CD14-positive monocyte (primary cell): Measurements from ENCODE around the gene FOXJ3. TPM values are rescaled to one million over a fixed set of nuclear protein-coding genes. Genes with fewer than 3 reads are reported as not detected.

Source experiments
- DNase-seq, 3 donors: peaks; one replicate each; pipeline ENCODE4 v3.0.0-alpha.2; 2011 to 2022
- H2AFZ ChIP-seq: 2 replicates; pipeline ENCODE4 v1.6.0; 2012; ENCODE audit warnings: mild to moderate bottlenecking, low read depth, low read length, inconsistent platforms; ENCODE audit not compliant: insufficient read depth, poor library complexity, severe bottlenecking
- H3K27ac ChIP-seq, 2 donors: 1 replicate in 1 of 2; 2 replicates in 1 of 2; pipeline ENCODE4 v1.5.1; 2012 to 2013; ENCODE audit warnings: low read length in 2 of 2, control low read depth in 1 of 2, inconsistent platforms in 1 of 2, low read depth in 1 of 2, mild to moderate bottlenecking in 1 of 2
- H3K27me3 ChIP-seq, 2 donors: one replicate each; pipeline versions ENCODE4 v1.6.0 to v1.6.1; 2011 to 2013; ENCODE audit warnings: low read length in 2 of 2; ENCODE audit not compliant: control insufficient read depth in 2 of 2, insufficient read depth in 2 of 2
- H3K36me3 ChIP-seq, 2 donors: replicated peaks in 1 of 2; 1 replicate in 1 of 2; 2 replicates in 1 of 2; pipeline versions ENCODE4 v1.5.1 to v1.6.1; 2012 to 2013; ENCODE audit warnings: low read length in 2 of 2, control low read depth in 1 of 2, inconsistent platforms in 1 of 2, mild to moderate bottlenecking in 1 of 2; ENCODE audit not compliant: insufficient read depth in 2 of 2, control insufficient read depth in 1 of 2
- H3K4me1 ChIP-seq, 2 donors: 1 replicate in 1 of 2; 2 replicates in 1 of 2; pipeline versions ENCODE4 v1.5.1 to v1.6.1; 2012 to 2013; ENCODE audit warnings: low read length in 2 of 2, control low read depth in 1 of 2, inconsistent platforms in 1 of 2, mild to moderate bottlenecking in 1 of 2, moderate library complexity in 1 of 2; ENCODE audit not compliant: insufficient read depth in 2 of 2, control insufficient read depth in 1 of 2
- H3K4me2 ChIP-seq: replicated peaks from 2 replicates; pipeline ENCODE3; 2012; ENCODE audit warnings: low read length, moderate library complexity, mild to moderate bottlenecking; ENCODE audit not compliant: poor library complexity, severe bottlenecking; ENCODE audit errors: extremely low read depth
- H3K4me3 ChIP-seq, 3 experiments: fragments of 200-600 bp in 1 of 3; sonication (generic) in 1 of 3; replicated peaks in 1 of 3; 1 replicate in 2 of 3; 2 replicates in 1 of 3; pipeline ENCODE4 v1.5.1; 2011 to 2013; ENCODE audit warnings: low read length in 3 of 3, mild to moderate bottlenecking in 3 of 3, control low read depth in 2 of 3, low read depth in 2 of 3, inconsistent platforms in 1 of 3, moderate library complexity in 1 of 3
- H3K79me2 ChIP-seq: 2 replicates; pipeline ENCODE4 v1.6.0; 2012; ENCODE audit warnings: mild to moderate bottlenecking, control low read depth, inconsistent platforms, low read length, moderate library complexity; ENCODE audit not compliant: insufficient read depth
- H3K9ac ChIP-seq: 2 replicates; pipeline ENCODE4 v1.6.0; 2017; ENCODE audit warnings: low read length, mild to moderate bottlenecking; ENCODE audit not compliant: insufficient read depth, poor library complexity, severe bottlenecking
- H3K9me3 ChIP-seq, 2 donors: replicated peaks in 1 of 2; 1 replicate in 1 of 2; 2 replicates in 1 of 2; pipeline versions ENCODE4 v1.5.1 to v1.6.1; 2012 to 2013; ENCODE audit warnings: low read length in 2 of 2, control low read depth in 1 of 2; ENCODE audit not compliant: control insufficient read depth in 1 of 2, insufficient read depth in 1 of 2
- H4K20me1 ChIP-seq: 2 replicates; pipeline ENCODE4 v1.6.0; 2012; ENCODE audit warnings: mild to moderate bottlenecking, low read length, control low read depth, moderate library complexity; ENCODE audit not compliant: insufficient read depth
- H3K27ac Mint-ChIP-seq, 7 donors: one replicate each; pipeline ENCODE4 v1.8.0; 2020; ENCODE audit warnings: mild to moderate bottlenecking in 7 of 7, mixed read lengths in 7 of 7, moderate library complexity in 6 of 7, inconsistent platforms in 2 of 7
- H3K27me3 Mint-ChIP-seq, 3 donors: one replicate each; pipeline ENCODE4 v1.8.0; 2021 to 2022; ENCODE audit warnings: low read depth in 3 of 3, mild to moderate bottlenecking in 3 of 3, mixed read lengths in 3 of 3, moderate library complexity in 3 of 3, inconsistent platforms in 1 of 3
- H3K36me3 Mint-ChIP-seq, 2 donors: one replicate each; pipeline ENCODE4 v1.8.0; 2020; ENCODE audit warnings: mixed read lengths in 2 of 2, inconsistent platforms in 1 of 2, mild to moderate bottlenecking in 1 of 2
- H3K4me1 Mint-ChIP-seq: one replicate; pipeline ENCODE4 v1.8.0; 2020; ENCODE audit warnings: mild to moderate bottlenecking, mixed read lengths
- H3K4me3 Mint-ChIP-seq, 2 donors: one replicate each; pipeline ENCODE4 v1.8.0; 2020; ENCODE audit warnings: mild to moderate bottlenecking in 2 of 2, mixed read lengths in 2 of 2, moderate library complexity in 1 of 2
- H3K9me3 Mint-ChIP-seq, 7 donors: one replicate each; pipeline ENCODE4 v1.8.0; 2020 to 2022; ENCODE audit warnings: mixed read lengths in 7 of 7, mild to moderate bottlenecking in 6 of 7, moderate library complexity in 6 of 7, inconsistent platforms in 2 of 7
- CTCF ChIP-seq: fragments of 200-600 bp; IDR thresholded peaks from one replicate; pipeline ENCODE4 v1.8.0; 2022; ENCODE audit warnings: antibody characterized with exemption, mild to moderate bottlenecking
- WGBS: methylation state at CpG from one replicate; pipeline ENCODE4 v1.1.5; 2013; ENCODE audit warnings: missing lambda C conversion rate; ENCODE audit not compliant: insufficient coverage; 5-methylcytosine and 5-hydroxymethylcytosine counted together
- intact Hi-C, 2 donors: fragments of 100-400 bp; cut with micrococcal nuclease; formaldehyde crosslinking; loops; one replicate each; pipeline versions ENCODE4 v1.15.0 to v1.15.1; 2023
- polyA plus RNA-seq, 3 donors: library from polyadenylated mRNA; depleted of rRNA in 1 of 3; unstranded in 2 of 3; stranded (reverse) in 1 of 3; fragments of 300-500 nt in 2 of 3; fragments of >200 nt in 1 of 3; fragmentation: Illumina TruSeq in 2 of 3; gene quantifications; 1 replicate in 2 of 3; 2 replicates in 1 of 3; pipeline ENCODE4 v1.2.3, GENCODE V29; 2012 to 2021

Gene FOXJ3
- polyA plus RNA-seq, 3 donors: 10.2 to 18.5 (median 18.4) TPM

GRCh38 chr1:42251042-42251441 is 84.0 kb downstream of the FOXJ3 start:
- H3K9me3 Mint-ChIP-seq: peaks cover 11 to 21% (median 19%) of the 10 kb centered on the region in 7 donors

GRCh38 chr1:42250164-42250563 is 84.9 kb downstream of the FOXJ3 start:
- Histone ChIP-seq H3K9ac (no peak overlapping the region), H4K20me1 (peaks cover 20% of the 10 kb centered on the region), H3K36me3 (peaks cover 0 to 19% of the 10 kb centered on the region in 2 donors), H3K27me3 (no peaks in the 10 kb centered on the region), H3K4me3 (no peak overlapping the region), H3K27ac (no peak overlapping the region), H3K79me2 (peaks cover 58% of the 10 kb centered on the region), H3K4me1 (no peaks in the 10 kb centered on the region), H2AFZ (no peak overlapping the region), H3K4me2 (no peak overlapping the region), H3K9me3 (peaks cover 0 to 3% of the 10 kb centered on the region in 2 donors)
- peaks cover 12 to 32% of the 10 kb centered on the region in 2 donors for H3K36me3 Mint-ChIP-seq
- H3K27ac Mint-ChIP-seq: no peak overlapping the region
- H3K9me3 Mint-ChIP-seq: peaks cover 11 to 21% (median 19%) of the 10 kb centered on the region in 7 donors
- intact Hi-C loops: no loop called here
- no peaks in the 10 kb centered on the region for H3K27me3 Mint-ChIP-seq
- no peak overlapping the region for H3K4me3 Mint-ChIP-seq
- peaks cover 5% of the 10 kb centered on the region for H3K4me1 Mint-ChIP-seq
- no peak for DNase-seq
- WGBS: 80% methylated on average over 1 of the region's 3 CpGs
- TF ChIP-seq CTCF: no peak

More at GRCh38 chr1:42251042-42251441, 84.0 kb downstream of the FOXJ3 start:
- no peak for DNase-seq
- H3K4me1 Mint-ChIP-seq: peaks cover 2% of the 10 kb centered on the region
- Histone ChIP-seq H2AFZ (no peak overlapping the region), H3K4me3 (no peak overlapping the region), H3K27ac (no peak overlapping the region), H3K36me3 (peaks cover 0 to 19% of the 10 kb centered on the region in 2 donors), H3K79me2 (peaks cover 59% of the 10 kb centered on the region), H3K9me3 (peaks cover 0 to 3% of the 10 kb centered on the region in 2 donors), H3K27me3 (no peaks in the 10 kb centered on the region), H3K9ac (no peak overlapping the region), H4K20me1 (peaks cover 16% of the 10 kb centered on the region), H3K4me2 (no peak overlapping the region), H3K4me1 (no peaks in the 10 kb centered on the region)
- WGBS: no CpG with 5 or more reads among the region's 1 CpG
- H3K27ac Mint-ChIP-seq: no peak overlapping the region
- no peak overlapping the region for H3K4me3 Mint-ChIP-seq
- peaks cover 0 to 1% (median 0%) of the 10 kb centered on the region in 3 donors for H3K27me3 Mint-ChIP-seq
- H3K36me3 Mint-ChIP-seq: peaks cover 12 to 31% of the 10 kb centered on the region in 2 donors
- no peak for TF ChIP-seq CTCF
- intact Hi-C loops: no loop called here
